ENCODE data around the gene KAZN. TPM values are rescaled to one million over a fixed set of nuclear protein-coding genes. Genes with fewer than 3 reads are reported as not detected.

Gene KAZN
- total and polyA plus RNA-seq, 8 donors, result 11.1 to 37.5 (median 30.2) TPM

- no peak for ATAC-seq
- H3K36me3 ChIP-seq, result no peaks in the 10 kb centered on the region
- TF ChIP-seq, protein P1, sequence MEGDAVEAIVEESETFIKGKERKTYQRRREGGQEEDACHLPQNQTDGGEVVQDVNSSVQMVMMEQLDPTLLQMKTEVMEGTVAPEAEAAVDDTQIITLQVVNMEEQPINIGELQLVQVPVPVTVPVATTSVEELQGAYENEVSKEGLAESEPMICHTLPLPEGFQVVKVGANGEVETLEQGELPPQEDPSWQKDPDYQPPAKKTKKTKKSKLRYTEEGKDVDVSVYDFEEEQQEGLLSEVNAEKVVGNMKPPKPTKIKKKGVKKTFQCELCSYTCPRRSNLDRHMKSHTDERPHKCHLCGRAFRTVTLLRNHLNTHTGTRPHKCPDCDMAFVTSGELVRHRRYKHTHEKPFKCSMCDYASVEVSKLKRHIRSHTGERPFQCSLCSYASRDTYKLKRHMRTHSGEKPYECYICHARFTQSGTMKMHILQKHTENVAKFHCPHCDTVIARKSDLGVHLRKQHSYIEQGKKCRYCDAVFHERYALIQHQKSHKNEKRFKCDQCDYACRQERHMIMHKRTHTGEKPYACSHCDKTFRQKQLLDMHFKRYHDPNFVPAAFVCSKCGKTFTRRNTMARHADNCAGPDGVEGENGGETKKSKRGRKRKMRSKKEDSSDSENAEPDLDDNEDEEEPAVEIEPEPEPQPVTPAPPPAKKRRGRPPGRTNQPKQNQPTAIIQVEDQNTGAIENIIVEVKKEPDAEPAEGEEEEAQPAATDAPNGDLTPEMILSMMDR (IDR thresholded peaks at IDR 0.05), result no peak
- H3K4me3 ChIP-seq, result no peak overlapping the region
- intact Hi-C loops (cut with DNase I), result no loop called here
- no peak for DNase-seq
- no peaks in the 10 kb centered on the region for H3K9me3 ChIP-seq
- H3K27me3 ChIP-seq, result no peaks in the 10 kb centered on the region
- no peak overlapping the region for H3K27ac ChIP-seq
- H3K4me1 ChIP-seq, result no peaks in the 10 kb centered on the region
Measured at GRCh38 chr1:14894811-14895560, 296.5 kb downstream of the KAZN start.

DNA sequence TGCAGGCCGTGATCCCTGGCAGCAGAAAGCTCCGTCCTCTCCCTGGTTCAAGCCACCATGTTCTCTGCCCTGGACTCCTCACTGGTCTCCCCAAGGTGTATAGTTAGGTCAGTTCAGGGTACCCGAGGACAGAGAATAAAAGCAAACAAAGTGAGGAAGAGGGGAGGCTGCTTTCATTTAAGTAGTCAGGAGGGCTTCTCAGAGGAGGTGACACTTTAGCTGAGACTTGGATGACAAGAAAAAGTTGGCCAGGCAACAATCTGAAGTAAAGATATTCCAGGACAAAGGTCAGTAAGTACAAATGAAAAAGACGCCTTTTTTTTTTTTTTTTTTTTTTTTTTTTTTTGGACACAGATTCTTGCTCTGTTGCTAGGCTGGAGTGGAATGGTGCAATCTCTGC, 297.2 kb downstream of the KAZN start:
- DNase-seq (no peak), ATAC-seq (no peak)
- no peaks in the 10 kb centered on the region for H3K4me1 ChIP-seq
- H3K36me3 ChIP-seq, result no peaks in the 10 kb centered on the region
- intact Hi-C loops (cut with DNase I), result no loop called here
- H3K27ac ChIP-seq, result no peak overlapping the region
- no peaks in the 10 kb centered on the region for H3K9me3 ChIP-seq
- TF ChIP-seq, protein P1 (IDR thresholded peaks at IDR 0.05), result no peak
- no peak overlapping the region for H3K4me3 ChIP-seq
- H3K27me3 ChIP-seq, result no peaks in the 10 kb centered on the region

GRCh38 chr1:14896381-14897079, 298.0 kb downstream of the KAZN start:
- Histone ChIP-seq H3K36me3 (no peaks in the 10 kb centered on the region), H3K4me3 (no peak overlapping the region), H3K4me1 (no peaks in the 10 kb centered on the region), H3K27me3 (no peaks in the 10 kb centered on the region), H3K27ac (no peak overlapping the region), H3K9me3 (no peaks in the 10 kb centered on the region)
- DNase-seq (no peak), ATAC-seq (no peak)
- intact Hi-C loops (cut with DNase I), result no loop called here
- TF ChIP-seq, protein P1 (IDR thresholded peaks at IDR 0.05), result no peak

DNA sequence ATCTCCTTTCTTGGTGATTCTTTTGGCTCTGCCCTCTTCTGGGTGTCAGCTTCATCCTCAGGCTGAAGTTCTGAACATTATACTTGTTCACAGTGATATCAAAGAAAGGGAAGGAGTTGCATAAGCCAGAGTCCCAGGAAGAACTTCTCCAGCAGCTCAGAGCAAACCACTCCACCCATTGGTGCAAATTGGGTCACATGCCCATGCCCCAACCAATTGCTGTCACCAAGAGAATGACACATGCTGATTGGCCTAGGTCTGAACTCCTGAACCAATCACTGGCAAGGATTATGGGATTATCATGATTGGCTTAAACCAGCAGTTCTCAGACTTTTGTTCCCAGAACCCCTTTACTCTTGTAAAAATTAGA, 298.6 kb downstream of the KAZN start:
- H3K27me3 ChIP-seq, result no peaks in the 10 kb centered on the region
- no peaks in the 10 kb centered on the region for H3K9me3 ChIP-seq
- ATAC-seq (no peak), DNase-seq (no peak)
- H3K36me3 ChIP-seq, result no peaks in the 10 kb centered on the region
- H3K4me3 ChIP-seq, result no peak overlapping the region
- TF ChIP-seq, protein P1 (IDR thresholded peaks at IDR 0.05), result no peak
- no peak overlapping the region for H3K27ac ChIP-seq
- intact Hi-C loops (cut with DNase I), result no loop called here
- H3K4me1 ChIP-seq, result no peaks in the 10 kb centered on the region

DNA sequence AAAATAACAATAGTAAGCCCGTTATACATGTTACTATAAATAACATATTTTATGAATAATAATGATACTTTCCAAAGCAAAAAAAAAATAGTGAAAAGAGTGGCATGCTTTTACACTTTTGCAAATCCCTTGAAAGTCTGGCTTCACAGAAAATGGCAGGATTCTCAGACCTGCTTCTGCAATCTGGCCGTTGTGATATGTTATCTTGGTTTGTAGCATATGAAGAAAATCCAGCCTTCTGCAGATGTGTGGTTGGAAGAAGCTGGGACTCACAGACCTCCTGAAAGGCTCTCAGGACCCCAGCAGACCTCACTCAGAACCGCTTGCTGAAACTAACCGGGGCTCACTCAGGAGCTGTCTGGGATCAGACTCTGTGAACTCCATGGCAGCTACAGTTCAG, 299.1 kb downstream of the KAZN start:
- intact Hi-C loops (cut with DNase I), result no loop called here
- DNase-seq (no peak), ATAC-seq (no peak)
- no peak overlapping the region for H3K4me3 ChIP-seq
- no peaks in the 10 kb centered on the region for H3K4me1 ChIP-seq
- no peaks in the 10 kb centered on the region for H3K27me3 ChIP-seq
- H3K27ac ChIP-seq, result no peak overlapping the region
- no peaks in the 10 kb centered on the region for H3K9me3 ChIP-seq
- TF ChIP-seq, protein P1 (IDR thresholded peaks at IDR 0.05), result no peak
- no peaks in the 10 kb centered on the region for H3K36me3 ChIP-seq

Measured in left lung (tissue), 10 donors.